KOPT-K1 (cell line): ENCODE results near the gene RASIP1.
"Not testable (repeated sequence)": the region's sequence is repeated elsewhere in the genome, so short reads cannot be mapped to it uniquely, and the experiment has no call there.

Source experiments
- H3K27ac ChIP-seq: fragments of 200-600 bp; sonication (generic); 2 replicates; pipeline ENCODE4 v1.5.1; 2016; ENCODE audit warnings: antibody characterized with exemption, mild to moderate bottlenecking, low read depth, low read length; ENCODE audit not compliant: poor library complexity, severe bottlenecking
- H3K36me3 ChIP-seq: fragments of 200-600 bp; sonication (generic); 2 replicates; pipeline ENCODE4 v1.5.1; 2017; ENCODE audit warnings: antibody characterized with exemption, mild to moderate bottlenecking, low read length, moderate library complexity; ENCODE audit not compliant: insufficient read depth
- H3K9me3 ChIP-seq: fragments of 200-600 bp; sonication (generic); 2 replicates; pipeline ENCODE4 v1.5.1; 2017; ENCODE audit warnings: antibody characterized with exemption, low read length, mild to moderate bottlenecking; ENCODE audit not compliant: insufficient read depth, poor library complexity, severe bottlenecking

Gene RASIP1, protein sequence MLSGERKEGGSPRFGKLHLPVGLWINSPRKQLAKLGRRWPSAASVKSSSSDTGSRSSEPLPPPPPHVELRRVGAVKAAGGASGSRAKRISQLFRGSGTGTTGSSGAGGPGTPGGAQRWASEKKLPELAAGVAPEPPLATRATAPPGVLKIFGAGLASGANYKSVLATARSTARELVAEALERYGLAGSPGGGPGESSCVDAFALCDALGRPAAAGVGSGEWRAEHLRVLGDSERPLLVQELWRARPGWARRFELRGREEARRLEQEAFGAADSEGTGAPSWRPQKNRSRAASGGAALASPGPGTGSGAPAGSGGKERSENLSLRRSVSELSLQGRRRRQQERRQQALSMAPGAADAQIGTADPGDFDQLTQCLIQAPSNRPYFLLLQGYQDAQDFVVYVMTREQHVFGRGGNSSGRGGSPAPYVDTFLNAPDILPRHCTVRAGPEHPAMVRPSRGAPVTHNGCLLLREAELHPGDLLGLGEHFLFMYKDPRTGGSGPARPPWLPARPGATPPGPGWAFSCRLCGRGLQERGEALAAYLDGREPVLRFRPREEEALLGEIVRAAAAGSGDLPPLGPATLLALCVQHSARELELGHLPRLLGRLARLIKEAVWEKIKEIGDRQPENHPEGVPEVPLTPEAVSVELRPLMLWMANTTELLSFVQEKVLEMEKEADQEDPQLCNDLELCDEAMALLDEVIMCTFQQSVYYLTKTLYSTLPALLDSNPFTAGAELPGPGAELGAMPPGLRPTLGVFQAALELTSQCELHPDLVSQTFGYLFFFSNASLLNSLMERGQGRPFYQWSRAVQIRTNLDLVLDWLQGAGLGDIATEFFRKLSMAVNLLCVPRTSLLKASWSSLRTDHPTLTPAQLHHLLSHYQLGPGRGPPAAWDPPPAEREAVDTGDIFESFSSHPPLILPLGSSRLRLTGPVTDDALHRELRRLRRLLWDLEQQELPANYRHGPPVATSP

DNA sequence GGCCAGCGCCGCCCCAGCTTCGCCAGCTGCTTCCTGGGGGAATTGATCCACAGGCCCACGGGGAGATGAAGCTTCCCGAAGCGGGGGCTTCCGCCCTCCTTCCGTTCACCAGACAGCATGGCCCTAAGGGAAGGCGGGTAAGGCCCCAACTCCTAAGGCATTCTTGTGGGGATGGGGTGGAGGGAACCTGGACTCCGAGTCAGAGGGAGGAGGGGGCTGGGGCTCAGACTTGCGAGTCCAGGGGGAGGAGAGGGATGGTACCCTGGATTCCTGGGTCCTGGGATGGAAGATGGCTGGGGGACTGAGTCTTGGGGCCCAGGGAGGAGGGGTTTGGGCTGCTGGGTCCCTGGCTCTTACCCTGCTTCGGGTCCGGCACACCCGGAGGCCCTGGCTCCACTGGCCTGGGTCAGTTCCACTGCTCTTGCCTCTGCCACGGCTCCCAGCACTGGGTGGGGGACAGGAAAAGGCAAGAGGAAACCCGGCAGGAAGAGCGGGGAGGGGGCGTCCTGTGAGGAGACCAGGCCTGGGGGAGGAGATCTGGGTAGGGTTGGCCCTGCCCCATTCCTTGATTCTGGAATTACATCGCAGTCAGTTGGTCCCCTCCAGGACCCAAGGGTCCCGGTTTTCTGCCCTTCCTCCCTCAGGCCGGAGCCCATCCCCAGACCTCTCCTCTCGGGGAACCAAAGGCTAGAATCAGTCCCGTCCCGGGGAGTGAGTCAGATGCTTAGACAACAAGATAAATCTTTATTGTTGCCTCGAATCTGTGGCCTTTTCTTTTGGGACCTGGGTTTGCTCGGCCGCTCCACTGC lies at the start of gene RASIP1:
RASIP1 (minus strand) TSS at position 447 of the 809 bp plus-strand sequence; CDS start at position 119, 328 bp downstream.
- Histone ChIP-seq H3K9me3 (no peaks in the 10 kb centered on the region), H3K27ac (no peak within 1 kb of the TSS), H3K36me3 (no peaks in the 10 kb centered on the region)

DNA sequence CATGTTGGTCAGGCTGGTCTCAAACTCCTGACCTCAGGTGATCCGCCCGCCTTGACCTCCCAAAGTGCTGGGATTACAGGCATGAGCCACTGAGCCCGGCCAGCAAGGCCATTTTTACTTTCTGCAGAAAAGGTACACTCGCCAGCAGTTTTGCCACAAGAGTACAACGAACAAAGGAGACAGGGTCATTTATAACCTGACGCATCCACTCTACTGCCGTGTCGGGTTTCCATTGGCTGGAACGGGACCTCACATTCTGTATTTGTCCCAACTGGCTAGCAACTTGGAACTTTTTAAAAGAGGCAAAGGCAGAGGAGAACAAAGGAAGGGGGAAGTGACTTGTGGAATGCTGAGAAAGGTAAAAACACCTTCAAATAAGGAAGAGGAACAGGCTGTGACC lies 46.9 kb upstream of the RASIP1 start:
- H3K27ac ChIP-seq, H3K9me3 ChIP-seq, H3K36me3 ChIP-seq: not testable (repeated sequence)

DNA sequence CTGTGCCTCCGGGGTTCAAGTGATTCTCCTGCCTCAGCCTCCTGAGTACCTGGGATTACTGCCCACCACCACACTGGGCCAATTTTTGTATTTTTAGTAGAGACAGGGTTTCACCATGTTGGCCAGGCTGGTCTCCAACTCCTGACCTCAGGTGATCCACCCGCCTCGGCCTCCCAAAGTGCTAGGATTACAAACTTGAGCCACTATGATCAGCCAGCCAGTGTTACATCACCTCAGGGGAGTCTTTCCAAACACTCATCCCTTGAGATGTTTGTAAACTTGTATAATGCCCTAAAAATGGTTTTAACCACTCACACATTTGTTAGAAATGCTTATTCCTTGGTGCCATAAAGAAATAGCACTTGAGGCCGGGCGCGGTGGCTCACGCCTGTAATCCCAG lies 46.0 kb upstream of the RASIP1 start:
- not testable (repeated sequence) for H3K27ac ChIP-seq, H3K36me3 ChIP-seq, H3K9me3 ChIP-seq

DNA sequence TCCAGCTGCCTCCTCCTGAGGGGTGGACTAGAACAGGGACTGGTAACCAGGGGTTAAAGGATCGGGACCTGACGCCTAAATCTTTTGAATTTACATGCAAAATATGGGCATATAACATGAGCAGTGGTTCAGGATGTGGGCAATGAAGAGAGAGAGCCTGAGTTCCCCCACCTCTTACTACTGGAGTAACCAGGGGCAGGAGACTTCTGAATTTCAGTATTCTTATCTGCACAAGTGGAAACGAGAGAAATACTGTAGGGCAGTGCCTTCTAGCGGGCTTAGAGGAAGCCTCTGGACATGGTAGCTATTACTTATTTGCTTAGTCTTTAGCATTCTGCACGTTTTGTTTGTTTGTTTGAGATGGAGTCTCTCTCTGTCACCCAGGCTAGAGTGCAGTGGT lies 44.1 kb upstream of the RASIP1 start:
- H3K27ac ChIP-seq = no peak overlapping the region
- no peaks in the 10 kb centered on the region for H3K9me3 ChIP-seq
- H3K36me3 ChIP-seq = no peaks in the 10 kb centered on the region

DNA sequence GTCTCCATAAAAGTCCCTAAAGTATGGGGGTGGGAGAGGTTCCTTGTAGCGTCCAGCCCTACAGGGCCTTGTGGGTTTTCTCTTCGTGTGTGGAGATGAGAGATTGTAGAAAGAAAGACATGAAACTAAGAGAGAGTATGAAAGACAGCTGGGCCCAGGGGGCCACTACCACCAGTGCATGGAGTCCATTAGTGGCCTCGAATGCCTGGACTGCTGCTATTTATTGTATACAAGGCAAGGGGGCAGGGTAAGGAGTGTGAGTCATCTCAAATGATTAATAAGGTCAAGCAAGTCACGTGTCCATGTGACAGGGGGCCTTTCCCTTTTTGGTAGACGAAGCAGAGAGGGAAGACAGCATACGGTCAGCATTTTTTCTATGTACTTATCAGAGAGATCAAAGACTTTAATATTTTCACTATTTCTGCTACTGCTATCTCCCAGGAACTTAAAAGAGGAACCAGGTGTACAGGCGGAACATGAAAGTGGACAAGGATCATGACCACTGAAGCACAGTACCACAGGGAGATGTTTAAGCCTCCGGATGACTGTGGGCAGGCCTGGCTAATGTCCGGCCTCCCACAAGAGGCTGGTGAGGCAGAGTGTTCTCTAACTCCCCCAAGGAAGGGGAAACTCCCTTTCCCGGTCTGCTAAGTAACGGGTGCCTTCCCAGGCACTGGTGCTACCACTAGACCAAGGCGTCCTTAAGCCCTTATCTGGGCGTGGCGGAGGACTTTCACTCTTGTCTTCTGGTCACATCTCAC lies 40.4 kb upstream of the RASIP1 start:
- no peak overlapping the region for H3K27ac ChIP-seq
- H3K36me3 ChIP-seq = no peaks in the 10 kb centered on the region

DNA sequence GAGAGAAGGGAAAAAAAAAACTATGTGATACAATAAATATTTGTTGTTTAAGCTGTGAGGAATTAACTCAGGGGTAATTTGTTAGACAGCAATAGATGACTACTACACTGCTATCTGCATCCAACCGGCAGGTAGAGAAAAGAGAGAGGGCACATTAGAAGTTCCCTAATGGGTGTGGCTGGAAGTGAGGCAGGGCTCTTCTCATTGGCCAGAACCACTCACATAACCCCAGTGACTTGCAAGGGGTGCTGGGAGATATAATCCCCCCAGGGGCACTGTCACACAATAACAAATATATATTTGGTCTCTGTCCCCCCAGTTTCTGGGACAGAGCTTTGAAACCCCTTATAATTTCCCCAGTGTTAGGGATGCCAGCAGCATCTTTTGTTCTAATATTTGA lies 39.2 kb upstream of the RASIP1 start:
- Histone ChIP-seq H3K27ac (no peak overlapping the region), H3K36me3 (no peaks in the 10 kb centered on the region), H3K9me3 (no peaks in the 10 kb centered on the region)

More for the DNA sequence above, 40.4 kb upstream of the RASIP1 start:
- no peaks in the 10 kb centered on the region for H3K9me3 ChIP-seq

DNA sequence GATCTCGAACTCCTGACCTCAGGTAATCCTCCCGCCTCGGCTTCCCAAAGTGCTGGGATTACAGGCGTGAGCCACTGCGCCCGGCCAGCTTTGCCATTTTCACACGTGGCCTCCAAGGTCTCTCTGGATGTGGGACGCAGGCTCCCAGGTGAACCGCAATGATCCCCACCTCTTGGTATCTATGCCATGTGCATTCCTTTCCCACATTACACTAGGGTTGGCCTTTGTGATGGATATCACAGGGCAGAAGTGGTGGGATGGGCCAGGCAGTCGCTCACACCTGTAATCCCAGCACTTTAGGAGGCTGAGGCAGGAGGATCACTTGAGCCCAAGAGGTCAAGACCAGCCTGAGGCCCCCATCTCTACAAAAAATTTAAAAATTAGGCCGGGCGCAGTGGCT lies 37.3 kb upstream of the RASIP1 start:
- Histone ChIP-seq H3K27ac (no peak overlapping the region), H3K36me3 (no peaks in the 10 kb centered on the region), H3K9me3 (no peaks in the 10 kb centered on the region)

DNA sequence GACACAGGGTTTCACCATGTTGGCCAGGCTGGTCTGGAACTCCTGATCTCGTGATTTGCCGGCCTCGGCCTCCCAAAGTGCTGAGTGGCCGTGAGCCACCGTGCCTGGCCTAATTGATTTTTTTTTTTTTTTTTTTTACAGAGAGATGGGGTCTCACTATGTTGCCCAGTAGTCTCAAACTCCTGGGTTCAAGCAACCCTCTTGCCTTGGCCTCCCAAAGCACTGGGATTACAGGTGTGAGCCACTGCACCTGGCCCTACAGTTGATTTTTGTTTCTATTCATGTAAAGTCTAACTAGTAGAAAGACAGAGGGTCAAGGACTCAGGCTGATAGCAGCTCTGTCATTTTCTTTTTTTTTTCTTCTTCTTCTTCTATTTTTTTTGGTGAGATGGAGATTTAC lies 36.7 kb upstream of the RASIP1 start:
- no peaks in the 10 kb centered on the region for H3K36me3 ChIP-seq
- no peak overlapping the region for H3K27ac ChIP-seq
- no peaks in the 10 kb centered on the region for H3K9me3 ChIP-seq

DNA sequence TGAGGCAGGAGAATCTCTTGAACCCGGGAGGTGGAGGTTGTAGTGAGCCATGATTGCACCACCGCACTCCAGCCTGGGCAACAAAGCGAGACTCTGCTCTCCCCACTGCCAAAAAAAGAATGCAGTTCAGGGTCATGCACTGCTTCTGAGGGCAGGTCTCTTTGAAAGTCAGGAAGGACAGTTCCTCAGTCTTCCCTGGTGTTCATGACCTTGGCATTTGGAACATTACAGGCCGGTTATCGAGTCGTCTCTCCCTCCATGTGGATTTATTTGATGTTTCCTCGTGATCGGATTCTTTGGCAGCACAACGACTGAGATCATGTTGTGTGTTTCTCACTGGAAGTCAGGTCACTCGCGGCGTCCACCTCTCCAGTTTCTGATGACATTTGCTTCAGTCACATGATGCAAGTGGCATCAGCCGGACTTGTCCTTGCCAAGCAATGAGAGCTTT lies 32.1 kb upstream of the RASIP1 start:
- no peaks in the 10 kb centered on the region for H3K9me3 ChIP-seq
- no peaks in the 10 kb centered on the region for H3K36me3 ChIP-seq
- H3K27ac ChIP-seq = no peak overlapping the region

DNA sequence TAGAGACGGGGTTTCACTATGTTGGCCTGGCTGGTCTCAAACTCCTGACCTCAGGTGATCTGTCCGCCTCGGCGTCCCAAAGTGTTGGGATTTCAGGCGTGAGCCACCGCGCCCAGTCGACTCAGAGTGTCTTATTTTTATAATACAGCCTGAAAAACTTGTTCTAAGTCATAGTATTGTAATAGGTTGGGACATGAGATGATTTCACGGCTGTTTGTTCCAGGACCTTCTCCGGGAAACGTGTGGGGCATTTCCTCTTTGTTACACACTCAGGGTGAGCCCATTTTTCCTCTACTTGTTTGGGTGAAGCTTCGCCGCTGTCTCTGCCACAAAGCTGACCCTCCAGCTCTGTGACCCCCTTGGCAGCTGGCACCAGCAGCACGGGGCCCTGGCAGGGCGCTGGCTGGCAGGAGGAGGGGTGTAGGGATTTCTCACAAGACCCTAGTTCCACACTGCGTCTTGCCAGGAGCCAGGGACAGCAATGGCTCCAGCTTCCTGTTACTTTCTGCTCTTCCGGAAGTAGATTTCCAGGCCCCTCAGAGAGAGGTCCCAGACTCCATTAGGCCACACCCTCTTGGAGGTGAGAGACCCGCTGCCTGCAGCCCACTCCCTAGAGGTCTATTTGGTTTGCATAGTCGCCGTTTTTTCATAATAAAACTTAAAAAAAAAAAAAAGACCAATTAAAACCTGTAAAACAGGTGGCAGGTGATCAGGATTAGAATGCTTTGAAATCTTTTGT lies 30.5 kb upstream of the RASIP1 start:
- Histone ChIP-seq H3K9me3 (no peaks in the 10 kb centered on the region), H3K27ac (no peak overlapping the region), H3K36me3 (no peaks in the 10 kb centered on the region)

DNA sequence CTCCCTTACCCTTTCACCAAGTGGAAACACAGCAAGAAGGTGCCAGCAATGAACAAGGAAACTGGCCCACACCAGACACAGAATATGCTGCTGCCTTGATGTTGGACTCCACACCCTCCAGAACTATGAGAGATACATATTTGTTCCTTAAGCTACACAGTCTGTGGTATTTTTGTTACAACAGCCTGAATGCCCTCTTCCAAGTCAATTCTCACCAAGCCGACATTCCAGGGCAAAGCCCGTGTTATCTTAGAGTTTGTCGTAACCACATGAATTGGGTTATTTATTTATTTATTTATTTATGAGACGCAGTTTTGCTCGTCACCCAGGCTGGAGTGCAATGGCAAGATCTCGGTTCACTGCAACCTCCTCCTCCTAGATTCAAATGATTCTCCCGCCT lies 29.9 kb upstream of the RASIP1 start:
- H3K36me3 ChIP-seq = no peaks in the 10 kb centered on the region
- no peak overlapping the region for H3K27ac ChIP-seq
- H3K9me3 ChIP-seq = no peaks in the 10 kb centered on the region

DNA sequence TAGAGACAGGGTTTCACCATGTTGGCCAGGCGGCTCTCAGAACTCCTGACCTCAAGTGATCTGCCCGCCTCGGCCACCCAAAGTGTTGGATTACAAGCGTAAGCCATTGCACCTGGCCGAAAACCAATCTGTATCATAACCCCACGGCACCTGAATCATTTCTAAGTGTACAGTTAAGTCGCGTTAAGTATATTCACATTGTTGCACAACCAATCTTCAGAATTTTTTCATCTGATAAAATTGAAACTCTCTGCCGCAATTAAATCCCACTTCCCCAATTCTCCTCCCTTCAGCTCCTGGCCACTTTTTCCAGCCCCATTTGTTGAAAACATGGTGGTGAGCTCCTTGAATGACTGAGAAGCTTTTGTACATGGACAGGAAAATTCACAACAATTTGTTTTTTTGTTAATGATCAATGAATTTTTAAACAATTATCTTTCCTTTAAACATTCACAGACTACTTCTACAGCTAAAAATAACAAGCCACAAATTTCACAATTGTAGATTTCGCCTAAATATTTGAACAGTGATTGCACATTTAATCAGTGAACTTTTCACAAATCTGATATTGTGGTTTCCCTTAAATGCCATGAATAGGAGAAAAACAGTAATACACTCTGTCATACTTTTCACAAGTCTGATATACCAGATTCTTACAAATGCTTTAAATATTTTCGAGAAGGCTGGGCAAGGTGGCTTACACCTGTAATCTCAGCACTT lies 28.7 kb upstream of the RASIP1 start:
- Histone ChIP-seq H3K36me3 (no peaks in the 10 kb centered on the region), H3K27ac (no peak overlapping the region), H3K9me3 (no peaks in the 10 kb centered on the region)

DNA sequence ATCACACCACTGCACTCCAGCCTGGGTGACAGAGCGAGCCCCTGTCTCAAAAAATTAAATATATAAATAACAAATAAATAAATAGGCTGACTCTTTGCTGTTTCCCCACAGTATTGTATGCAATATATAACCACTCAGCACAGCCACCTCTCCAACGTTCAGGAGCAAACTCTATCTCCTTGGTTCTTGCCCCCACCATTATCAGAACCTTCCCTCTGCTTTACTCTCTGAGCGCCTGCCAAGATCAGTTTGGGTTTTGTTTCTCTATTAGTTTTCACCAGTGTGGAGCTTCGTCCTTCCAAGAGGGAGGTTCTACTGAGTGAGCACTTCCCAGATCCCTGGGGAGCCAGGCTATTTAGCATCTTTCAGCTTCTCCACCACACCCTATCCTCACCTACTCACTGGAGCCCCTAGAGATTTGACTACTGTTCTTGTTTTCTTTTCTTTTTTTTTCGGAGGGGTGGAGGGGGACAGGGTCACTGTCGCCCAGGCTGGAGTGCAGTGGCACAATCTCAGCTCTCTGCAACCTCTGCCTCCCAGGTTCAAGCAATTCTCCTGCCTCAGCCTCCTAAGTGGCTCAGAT lies 27.9 kb upstream of the RASIP1 start:
- not testable (repeated sequence) for H3K27ac ChIP-seq, H3K36me3 ChIP-seq, H3K9me3 ChIP-seq
